ENCODE results near the gene RCN2.
A peak's percentile ranks its signal among the peaks of the same experiment; 100 is the strongest.

Gene RCN2

DNA sequence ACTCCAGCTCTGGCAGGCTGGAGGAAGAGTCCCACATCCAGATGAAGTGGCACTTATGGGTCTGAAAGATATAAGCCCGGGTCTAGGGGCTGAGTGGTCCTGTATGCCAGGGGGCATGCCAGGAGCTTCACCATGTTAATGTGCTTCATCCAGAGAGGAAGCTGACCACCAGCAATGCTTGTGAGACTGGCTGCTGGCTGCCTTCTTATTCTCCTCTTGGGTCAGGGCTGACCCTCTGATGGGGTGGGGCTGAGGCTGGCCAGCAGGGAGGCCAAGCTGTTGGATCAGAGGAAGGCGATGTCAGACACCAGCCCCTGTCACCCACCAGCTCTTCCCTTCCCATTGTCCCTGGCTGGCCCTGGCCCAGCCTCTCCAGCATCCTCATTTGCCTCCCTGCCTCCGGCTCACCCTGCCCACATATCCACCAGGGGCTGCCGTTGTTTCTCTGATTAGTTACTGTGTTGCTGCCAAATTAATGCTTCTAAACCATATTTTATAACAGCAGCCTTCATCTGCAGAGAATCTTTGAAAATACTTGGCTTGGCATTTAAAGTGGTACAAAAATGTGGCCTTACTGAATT is 43.0 kb downstream of the RCN2 start:
- peaks cover 2% of the 10 kb centered on the region for H3K27me3 Mint-ChIP-seq (ENCODE audit: low read depth)
- no peak for DNase-seq (ENCODE audit: low spot score)
- no peak overlapping the region for H3K27ac Mint-ChIP-seq
- peaks cover 31% of the 10 kb centered on the region for H3K4me1 Mint-ChIP-seq (ENCODE audit: low read depth)
- peaks cover 2% of the 10 kb centered on the region for H3K36me3 Mint-ChIP-seq (ENCODE audit: low read depth)
- H3K9me3 Mint-ChIP-seq, result peaks cover 9% of the 10 kb centered on the region
- H3K4me3 Mint-ChIP-seq, result no peak overlapping the region

DNA sequence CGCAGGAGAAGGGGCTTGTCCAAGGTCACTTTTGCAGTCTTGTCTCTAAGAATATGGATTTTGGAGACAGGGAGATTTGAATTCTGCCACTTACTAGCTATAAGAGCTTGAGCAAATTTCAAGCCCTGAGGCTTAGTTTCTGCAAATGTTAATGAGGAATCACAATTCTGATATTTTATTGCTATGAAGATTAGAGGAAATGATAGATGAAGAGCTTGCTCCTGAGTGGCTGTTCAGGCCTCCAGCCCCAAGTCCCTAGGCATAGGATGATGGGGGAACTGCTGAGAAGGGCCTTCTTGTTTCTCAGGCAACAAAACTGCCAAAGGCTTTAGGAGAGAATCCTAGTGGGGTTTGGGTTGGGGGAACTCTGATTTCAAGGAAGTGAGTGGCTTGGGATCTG is 44.6 kb downstream of the RCN2 start:
- H3K4me3 Mint-ChIP-seq, result no peak overlapping the region
- peaks cover 2% of the 10 kb centered on the region for H3K36me3 Mint-ChIP-seq (ENCODE audit: low read depth)
- H3K27me3 Mint-ChIP-seq (ENCODE audit: low read depth), result no peaks in the 10 kb centered on the region
- H3K9me3 Mint-ChIP-seq, result peaks cover 9% of the 10 kb centered on the region
- no peak for DNase-seq (ENCODE audit: low spot score)
- H3K4me1 Mint-ChIP-seq (ENCODE audit: low read depth), result peaks cover 31% of the 10 kb centered on the region
- H3K27ac Mint-ChIP-seq, result peak overlapping the region; percentile 43

DNA sequence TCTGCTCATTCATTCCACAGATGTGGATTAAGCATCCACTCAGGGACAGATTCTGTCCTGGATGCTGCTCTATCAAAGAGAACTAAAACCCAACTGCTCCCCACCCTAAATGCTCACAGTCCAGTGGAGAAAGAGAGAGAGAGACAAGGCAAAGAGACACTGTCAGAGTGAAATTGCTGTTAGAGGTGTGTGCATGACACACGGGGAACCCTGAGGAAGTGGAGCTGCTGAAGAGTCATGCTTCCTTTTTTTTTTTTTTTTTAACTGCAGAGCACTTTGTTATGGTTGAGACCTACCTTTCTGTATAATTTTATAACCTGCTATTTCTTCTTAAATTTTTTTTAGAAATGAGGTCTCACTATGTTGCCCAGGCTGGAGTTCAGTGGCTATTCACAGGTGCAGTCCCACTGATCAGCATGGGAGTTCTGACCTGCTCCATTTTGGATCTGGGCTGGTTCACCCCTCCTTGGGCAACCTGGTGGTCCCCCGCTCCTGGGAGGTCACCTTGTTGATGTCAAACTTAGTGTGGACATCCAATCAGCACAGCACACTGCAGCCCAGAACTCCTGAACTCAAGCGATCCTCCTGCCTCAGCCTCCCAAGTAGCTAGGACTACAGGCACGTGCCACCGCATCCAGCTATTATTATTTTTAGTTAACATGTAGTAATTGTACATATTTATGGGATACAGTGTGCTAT is 45.2 kb downstream of the RCN2 start:
- Mint-ChIP-seq H3K27ac (peak overlapping the region; percentile 43), H3K9me3 (peaks cover 9% of the 10 kb centered on the region), H3K36me3 (ENCODE audit: low read depth) (peaks cover 2% of the 10 kb centered on the region), H3K4me3 (no peak overlapping the region), H3K27me3 (ENCODE audit: low read depth) (no peaks in the 10 kb centered on the region), H3K4me1 (ENCODE audit: low read depth) (peaks cover 32% of the 10 kb centered on the region)
- no peak for DNase-seq (ENCODE audit: low spot score)

DNA sequence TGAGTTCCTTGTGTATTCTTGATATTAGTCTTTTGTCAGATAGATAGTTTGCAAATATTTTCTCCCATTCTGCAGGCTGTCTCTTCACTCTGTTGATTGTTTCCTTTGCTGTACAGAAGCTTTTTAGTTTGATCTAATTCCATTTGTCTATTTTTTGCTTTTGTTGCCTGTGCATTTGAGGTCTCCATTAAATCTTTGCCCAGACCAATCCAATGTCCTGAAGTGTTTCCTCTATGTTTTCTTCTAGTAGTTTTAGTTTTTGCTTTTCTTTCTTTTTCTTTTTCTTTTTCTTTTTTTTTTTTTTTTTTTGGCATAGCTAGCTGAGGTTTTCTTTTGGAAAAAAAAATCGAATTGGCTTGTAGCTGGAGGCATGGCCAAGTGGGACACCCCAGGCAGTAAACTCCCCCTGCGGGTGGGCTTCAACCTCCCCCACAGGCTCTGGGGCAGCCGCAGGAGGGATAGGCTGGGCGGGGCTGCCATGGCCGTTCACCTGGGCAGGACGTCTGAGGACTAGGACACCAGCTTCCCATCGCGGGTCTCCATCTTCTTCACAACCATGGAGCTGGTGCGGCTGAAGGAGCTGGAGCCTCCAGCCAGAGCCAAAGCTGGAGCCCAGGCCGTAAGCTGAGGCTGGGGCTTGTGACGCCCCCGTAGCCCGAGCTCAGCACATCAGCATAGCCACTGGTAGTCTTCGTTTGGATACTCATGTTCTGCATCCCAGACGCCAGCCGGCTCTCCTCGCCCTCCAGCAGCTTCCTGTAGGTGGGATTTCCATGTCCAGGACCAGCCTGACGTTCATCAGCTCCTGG is 47.2 kb downstream of the RCN2 start:
- H3K4me1 Mint-ChIP-seq (ENCODE audit: low read depth), result peaks cover 43% of the 10 kb centered on the region

DNA sequence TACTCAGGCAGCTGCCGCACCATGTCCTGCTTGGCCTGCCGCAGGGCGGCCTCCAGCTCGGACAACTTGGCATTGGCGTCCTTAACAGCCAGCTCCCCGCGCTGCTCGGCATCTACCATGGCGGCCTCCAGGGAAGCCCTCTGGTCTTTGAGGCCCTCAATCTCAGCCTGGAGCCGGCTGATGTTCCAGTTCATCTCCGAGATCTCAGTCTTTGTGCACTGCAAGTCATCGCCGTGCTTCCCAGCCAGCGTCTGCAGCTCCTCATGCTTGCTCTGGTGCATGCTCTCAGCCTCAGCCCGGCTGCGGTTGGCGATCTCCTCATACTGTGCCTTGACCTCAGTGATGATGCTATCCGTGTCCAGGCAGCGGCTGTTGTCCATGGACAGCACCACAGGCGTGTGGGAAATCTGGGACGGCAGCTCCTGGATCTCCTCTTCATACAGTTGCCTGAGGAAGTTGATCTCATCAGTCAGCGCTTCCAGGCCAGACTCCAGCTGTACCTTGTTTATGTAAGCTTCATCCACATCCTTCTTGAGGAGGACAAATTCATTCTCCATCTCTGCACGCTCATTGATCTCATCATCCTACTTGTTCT is 47.9 kb downstream of the RCN2 start:
- DNase-seq (ENCODE audit: low spot score), result no peak
- H3K9me3 Mint-ChIP-seq, result peaks cover 9% of the 10 kb centered on the region
- H3K27me3 Mint-ChIP-seq (ENCODE audit: low read depth), result no peaks in the 10 kb centered on the region
- no peak overlapping the region for H3K4me3 Mint-ChIP-seq
- peaks cover 2% of the 10 kb centered on the region for H3K36me3 Mint-ChIP-seq (ENCODE audit: low read depth)
- no peak overlapping the region for H3K27ac Mint-ChIP-seq
- H3K4me1 Mint-ChIP-seq (ENCODE audit: low read depth), result peaks cover 44% of the 10 kb centered on the region

More for the DNA sequence above, 47.2 kb downstream of the RCN2 start:
- no peak overlapping the region for H3K4me3 Mint-ChIP-seq
- H3K27me3 Mint-ChIP-seq (ENCODE audit: low read depth), result no peaks in the 10 kb centered on the region
- peaks cover 9% of the 10 kb centered on the region for H3K9me3 Mint-ChIP-seq
- peaks cover 2% of the 10 kb centered on the region for H3K36me3 Mint-ChIP-seq (ENCODE audit: low read depth)
- no peak overlapping the region for H3K27ac Mint-ChIP-seq
- no peak for DNase-seq (ENCODE audit: low spot score)

DNA sequence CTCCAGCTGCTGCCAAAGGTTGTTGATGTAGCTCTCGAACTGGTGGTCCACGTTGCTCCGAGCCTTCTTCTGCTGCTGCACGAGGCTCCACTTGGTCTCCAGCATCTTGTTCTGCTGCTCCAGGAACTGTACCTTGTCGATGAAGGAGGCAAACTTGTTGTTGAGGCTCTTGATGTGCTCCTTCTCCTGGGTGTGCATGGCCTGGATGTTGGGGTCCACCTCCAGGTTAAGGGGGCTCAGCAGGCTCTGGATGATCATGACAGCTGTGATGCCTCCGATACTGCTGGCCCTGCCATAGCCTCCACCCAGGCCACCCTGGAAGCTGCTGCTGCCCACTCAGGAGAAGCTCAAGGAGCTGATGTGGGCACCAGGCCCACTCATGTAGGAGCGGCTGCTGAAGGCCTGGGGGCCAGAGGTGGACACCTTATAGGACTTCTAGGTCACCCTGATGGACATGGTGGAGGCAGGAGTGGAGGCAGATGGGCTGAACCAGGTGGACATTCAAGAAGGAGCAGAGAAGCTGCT is 48.5 kb downstream of the RCN2 start:
- H3K9me3 Mint-ChIP-seq, result peaks cover 9% of the 10 kb centered on the region
- H3K36me3 Mint-ChIP-seq (ENCODE audit: low read depth), result peaks cover 2% of the 10 kb centered on the region
- H3K27ac Mint-ChIP-seq, result no peak overlapping the region
- no peak overlapping the region for H3K4me3 Mint-ChIP-seq
- H3K27me3 Mint-ChIP-seq (ENCODE audit: low read depth), result no peaks in the 10 kb centered on the region
- peaks cover 40% of the 10 kb centered on the region for H3K4me1 Mint-ChIP-seq (ENCODE audit: low read depth)
- DNase-seq (ENCODE audit: low spot score), result no peak

DNA sequence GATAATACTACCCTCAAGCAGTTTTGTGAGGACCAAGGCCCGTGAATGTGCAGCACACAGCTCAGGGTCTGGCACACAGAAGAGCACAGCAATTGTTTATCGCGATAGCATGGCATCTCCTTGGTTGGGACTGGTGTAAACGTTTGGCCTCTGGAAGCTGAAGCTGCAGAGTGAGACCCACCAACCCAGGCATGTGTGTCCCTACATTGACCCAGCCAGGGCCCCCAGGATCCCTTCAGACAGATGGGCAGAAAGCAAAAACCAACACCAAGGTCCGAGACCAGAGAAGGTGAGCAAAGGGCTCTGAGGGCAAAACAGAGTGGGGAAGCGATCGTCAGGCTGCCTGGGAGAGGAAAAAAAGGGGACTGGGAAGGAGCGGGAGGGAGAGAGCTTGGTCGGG is 50.8 kb downstream of the RCN2 start:
- H3K4me1 Mint-ChIP-seq (ENCODE audit: low read depth), result peaks cover 36% of the 10 kb centered on the region
- H3K9me3 Mint-ChIP-seq, result peaks cover 9% of the 10 kb centered on the region
- peaks cover 2% of the 10 kb centered on the region for H3K36me3 Mint-ChIP-seq (ENCODE audit: low read depth)
- H3K4me3 Mint-ChIP-seq, result no peak overlapping the region
- H3K27me3 Mint-ChIP-seq (ENCODE audit: low read depth), result no peaks in the 10 kb centered on the region
- peak overlapping the region; percentile 43 for H3K27ac Mint-ChIP-seq
- no peak for DNase-seq (ENCODE audit: low spot score)

DNA sequence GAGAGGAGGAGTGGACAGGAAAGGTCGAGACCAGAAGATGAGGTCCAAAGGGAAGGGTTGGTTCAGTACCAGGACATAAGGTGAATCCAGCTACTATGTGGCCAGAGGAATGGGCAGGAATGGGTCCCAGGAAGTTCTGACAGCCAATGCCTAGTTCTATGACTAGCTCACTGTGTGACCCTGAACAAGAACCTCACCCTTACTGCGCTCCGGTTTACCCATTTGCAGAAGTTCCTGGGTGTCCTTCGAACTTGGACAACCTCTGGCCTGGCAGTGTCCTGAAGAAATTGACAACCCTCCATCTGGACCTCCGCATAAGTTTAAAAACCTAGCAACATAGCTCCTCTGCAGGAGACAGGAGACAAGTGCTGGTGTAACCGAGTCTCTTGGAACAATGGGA is 51.2 kb downstream of the RCN2 start:
- Mint-ChIP-seq H3K4me3 (no peak overlapping the region), H3K4me1 (ENCODE audit: low read depth) (peaks cover 37% of the 10 kb centered on the region), H3K36me3 (ENCODE audit: low read depth) (peaks cover 2% of the 10 kb centered on the region), H3K9me3 (peaks cover 7% of the 10 kb centered on the region), H3K27me3 (ENCODE audit: low read depth) (no peaks in the 10 kb centered on the region), H3K27ac (peak overlapping the region; percentile 43)
- no peak for DNase-seq (ENCODE audit: low spot score)

DNA sequence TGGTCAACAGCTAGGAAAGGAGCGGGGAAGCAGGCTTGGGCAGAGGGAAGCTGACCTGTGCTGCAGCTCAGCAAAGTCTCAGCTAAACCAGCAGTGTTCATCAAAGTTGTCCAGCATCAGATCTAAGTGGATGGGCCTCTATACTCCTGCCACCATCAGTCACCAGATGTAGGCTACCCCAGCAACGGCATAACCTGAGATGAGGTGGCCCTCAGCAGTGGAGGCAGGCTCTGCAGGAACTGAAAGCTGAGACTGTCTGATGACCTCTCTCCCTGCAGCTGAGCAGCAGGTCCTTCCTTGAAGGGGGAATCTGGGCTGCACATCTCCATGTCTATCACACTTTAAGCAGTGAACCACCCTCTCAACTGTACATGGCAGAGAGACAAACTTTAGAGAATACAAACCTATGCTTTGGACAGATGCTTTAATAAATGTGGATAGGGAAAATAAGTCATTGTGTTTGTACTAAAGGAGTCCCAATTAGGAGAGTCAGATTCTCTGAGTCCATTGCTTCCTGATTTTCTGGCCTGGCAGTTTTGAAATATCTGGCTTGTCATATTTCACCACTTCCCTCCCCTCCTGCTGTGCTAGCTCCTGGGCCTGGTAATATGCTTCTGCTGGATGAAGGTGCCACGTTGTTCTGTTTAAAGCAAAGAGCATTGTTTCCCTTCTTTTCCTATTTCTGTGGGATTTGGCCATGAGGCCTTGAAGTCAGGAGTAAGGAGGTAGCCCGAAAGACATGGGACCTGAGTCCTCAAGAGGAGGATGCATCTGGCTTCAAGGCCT is 52.2 kb downstream of the RCN2 start:
- H3K9me3 Mint-ChIP-seq, result no peaks in the 10 kb centered on the region
- H3K27ac Mint-ChIP-seq, result peak overlapping the region; percentile 12
- H3K27me3 Mint-ChIP-seq (ENCODE audit: low read depth), result no peaks in the 10 kb centered on the region
- no peaks in the 10 kb centered on the region for H3K36me3 Mint-ChIP-seq (ENCODE audit: low read depth)
- peaks cover 45% of the 10 kb centered on the region for H3K4me1 Mint-ChIP-seq (ENCODE audit: low read depth)
- H3K4me3 Mint-ChIP-seq, result no peak overlapping the region
- DNase-seq (ENCODE audit: low spot score), result no peak

DNA sequence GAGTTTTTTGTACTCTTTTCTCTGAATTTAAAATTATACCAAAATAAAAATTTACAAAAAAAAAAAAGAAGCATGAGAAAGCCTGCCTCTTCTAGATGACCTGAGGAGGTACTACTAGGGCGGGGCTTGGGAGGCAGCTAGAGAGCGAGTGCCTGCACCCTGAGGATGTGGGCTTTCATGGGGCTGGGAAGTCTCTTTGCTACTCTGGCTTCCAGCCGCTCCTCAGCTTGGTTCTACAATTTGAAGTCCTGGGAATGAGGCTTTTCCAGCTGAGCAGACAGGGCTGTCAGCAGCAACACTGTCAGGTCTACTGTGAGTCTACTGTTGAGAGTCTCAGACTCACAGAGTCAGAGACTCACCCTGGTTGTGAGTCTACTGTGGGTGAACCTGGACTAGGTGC is 55.2 kb downstream of the RCN2 start:
- peak overlapping the region; percentile 96 for H3K27ac Mint-ChIP-seq
- H3K9me3 Mint-ChIP-seq, result no peaks in the 10 kb centered on the region
- H3K27me3 Mint-ChIP-seq (ENCODE audit: low read depth), result no peaks in the 10 kb centered on the region
- peaks cover 63% of the 10 kb centered on the region for H3K4me1 Mint-ChIP-seq (ENCODE audit: low read depth)
- no peak for DNase-seq (ENCODE audit: low spot score)
- no peaks in the 10 kb centered on the region for H3K36me3 Mint-ChIP-seq (ENCODE audit: low read depth)
- H3K4me3 Mint-ChIP-seq, result peak overlapping the region; percentile 44

DNA sequence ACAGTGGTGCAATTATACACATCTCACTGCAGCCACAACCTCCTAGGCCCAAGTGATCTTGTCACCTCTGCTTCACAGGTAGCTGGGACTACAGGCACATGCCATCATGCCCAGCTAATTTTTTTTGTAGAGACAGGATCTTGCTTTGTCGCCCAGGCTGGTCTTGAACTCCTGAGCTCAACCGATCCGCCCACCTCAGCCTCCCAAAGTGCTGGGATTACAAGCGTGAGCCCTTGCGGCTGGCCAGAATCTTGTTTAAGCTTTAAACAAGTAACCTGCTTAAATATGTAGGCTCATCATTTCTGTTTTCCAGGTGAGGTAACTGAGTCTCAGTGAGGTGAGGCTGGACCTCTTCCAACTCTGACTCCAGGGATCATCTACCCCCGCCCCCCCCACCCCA is 55.7 kb downstream of the RCN2 start:
- Mint-ChIP-seq H3K27ac (peak overlapping the region; percentile 96), H3K36me3 (ENCODE audit: low read depth) (no peaks in the 10 kb centered on the region), H3K4me3 (peak overlapping the region; percentile 44), H3K27me3 (ENCODE audit: low read depth) (no peaks in the 10 kb centered on the region), H3K9me3 (no peaks in the 10 kb centered on the region), H3K4me1 (ENCODE audit: low read depth) (peaks cover 59% of the 10 kb centered on the region)
- no peak for DNase-seq (ENCODE audit: low spot score)

DNA sequence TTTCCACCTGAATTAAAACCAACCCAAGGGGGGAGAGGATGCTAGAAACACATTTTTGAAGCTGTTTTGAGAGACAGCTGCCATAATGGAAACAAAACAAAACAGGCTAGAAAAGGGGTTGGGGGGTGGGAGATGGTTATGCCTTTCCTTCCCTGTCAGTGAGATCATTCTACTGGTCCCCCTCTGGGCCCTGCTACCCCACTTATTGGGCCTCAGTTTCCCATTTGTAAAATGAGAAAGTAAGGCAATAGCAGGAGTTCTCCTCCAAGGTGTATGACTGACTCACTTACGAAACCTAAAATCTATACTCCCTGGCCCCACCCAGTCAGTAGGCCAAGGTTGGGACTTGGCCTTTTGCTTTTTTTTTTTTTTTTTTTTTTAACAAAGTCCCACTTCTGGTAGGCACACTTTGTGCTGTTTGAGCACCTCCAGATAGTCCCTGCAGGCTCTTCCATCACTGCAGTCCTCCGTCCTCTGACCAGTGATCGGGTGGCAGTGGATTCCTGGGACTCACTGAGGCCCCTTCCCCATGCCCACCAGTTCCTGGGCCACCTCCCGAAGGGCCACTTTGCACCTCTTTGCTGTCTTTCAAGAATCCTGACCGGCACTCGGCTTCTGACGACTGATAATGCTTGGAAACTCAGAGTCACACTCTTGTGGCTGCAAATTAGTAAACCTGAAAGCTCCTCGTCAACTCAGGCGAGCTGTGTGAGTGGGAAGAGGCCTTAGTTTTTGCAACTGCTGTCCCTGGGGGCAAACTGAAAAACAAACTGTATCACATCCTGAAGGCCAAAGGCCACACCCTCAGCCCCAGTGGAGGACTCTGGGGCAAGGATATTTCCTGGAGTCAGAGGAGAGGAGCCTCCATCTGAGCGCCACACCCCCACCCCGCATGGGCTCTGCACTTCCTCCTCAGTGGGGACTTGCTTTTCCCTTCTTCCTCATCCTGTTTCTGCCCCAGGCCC is 56.6 kb downstream of the RCN2 start:
- peak; percentile 90 for DNase-seq (ENCODE audit: low spot score)
- H3K27me3 Mint-ChIP-seq (ENCODE audit: low read depth), result no peaks in the 10 kb centered on the region
- no peaks in the 10 kb centered on the region for H3K36me3 Mint-ChIP-seq (ENCODE audit: low read depth)

More for the DNA sequence above, 56.6 kb downstream of the RCN2 start:
- Mint-ChIP-seq H3K9me3 (no peaks in the 10 kb centered on the region), H3K4me3 (peak overlapping the region; percentile 64), H3K4me1 (ENCODE audit: low read depth) (peaks cover 60% of the 10 kb centered on the region), H3K27ac (peak overlapping the region; percentile 96)
